Lung (tissue), 12 donors: Measurements from ENCODE around the gene GDF7. TPM values are rescaled to one million over a fixed set of nuclear protein-coding genes. Genes with fewer than 3 reads are reported as not detected.

Experiments
- ATAC-seq: fragments of 200-7000 bp; cut with Tn5 transposase; one replicate; pipeline ENCODE4 v1.9.1; 2020; ENCODE audit warnings: moderate number of reproducible peaks; ENCODE audit not compliant: insufficient read depth, low FRiP score
- DNase-seq, 3 donors: peaks; one replicate each; pipeline ENCODE4 v3.0.0-alpha.2; 2013 to 2017
- H3K27ac ChIP-seq, 2 donors: one replicate each; pipeline ENCODE4 v1.5.1; 2013; ENCODE audit warnings: mild to moderate bottlenecking in 2 of 2, moderate library complexity in 2 of 2, control low read depth in 1 of 2, inconsistent platforms in 1 of 2, low read depth in 1 of 2, low read length in 1 of 2
- H3K27me3 ChIP-seq, 3 donors: one replicate each; pipeline ENCODE4 v1.5.1; 2013; ENCODE audit warnings: low read length in 2 of 3; ENCODE audit not compliant: control insufficient read depth in 3 of 3, insufficient read depth in 3 of 3
- H3K36me3 ChIP-seq, 4 donors: one replicate each; pipeline ENCODE4 v1.5.1; 2013; ENCODE audit warnings: low read length in 4 of 4, mild to moderate bottlenecking in 1 of 4, moderate library complexity in 1 of 4; ENCODE audit not compliant: control insufficient read depth in 4 of 4, insufficient read depth in 4 of 4
- H3K4me1 ChIP-seq, 5 donors: one replicate each; pipeline ENCODE4 v1.5.1; 2013; ENCODE audit warnings: low read length in 5 of 5, mild to moderate bottlenecking in 2 of 5, moderate library complexity in 1 of 5; ENCODE audit not compliant: control insufficient read depth in 5 of 5, insufficient read depth in 5 of 5
- H3K4me3 ChIP-seq: one replicate; pipeline ENCODE4 v1.5.1; 2013; ENCODE audit warnings: mild to moderate bottlenecking, control low read depth, moderate library complexity
- H3K9ac ChIP-seq, 2 donors: one replicate each; pipeline ENCODE4 v1.5.1; 2013; ENCODE audit warnings: low read length in 2 of 2, control low read depth in 1 of 2; ENCODE audit not compliant: insufficient read depth in 1 of 2
- H3K9me3 ChIP-seq, 4 donors: one replicate each; pipeline ENCODE4 v1.5.1; 2013; ENCODE audit warnings: low read length in 3 of 4, mild to moderate bottlenecking in 1 of 4, moderate library complexity in 1 of 4; ENCODE audit not compliant: control insufficient read depth in 4 of 4, insufficient read depth in 3 of 4
- CTCF ChIP-seq: IDR thresholded peaks from 2 replicates; pipeline ENCODE4 v1.5.1; 2012; ENCODE audit warnings: mild to moderate bottlenecking; ENCODE audit errors: control extremely low read depth, extremely low read depth
- WGBS, 2 donors: extraction: QIAGEN DNeasy Blood & Tissue Kit; methylation state at CpG; one replicate each; pipeline ENCODE4 v1.1.7; 2013; 5-methylcytosine and 5-hydroxymethylcytosine counted together
- polyA plus RNA-seq, 2 donors: library from polyadenylated mRNA; stranded (reverse); fragments of 200-250 nt; gene quantifications; one replicate each; pipeline ENCODE4 v1.2.1, GENCODE V29; 2013
- total RNA-seq, 2 donors: library from RNA; depleted of rRNA in 1 of 2; stranded (reverse); fragments of >200 nt in 1 of 2; gene quantifications; one replicate each; pipeline ENCODE4 v1.2.1, GENCODE V29; 2014 to 2021
- donor health status: control.
- donor health status: control.
- donor health status: Bipolar disorder and iron deficiency.
- donor health status: healthy.
- donor health status: DM: yes; HTN: yes; CAD: no.

The GDF7 gene
- total and polyA plus RNA-seq, 4 donors: 0.10 to 0.54 (median 0.31) TPM

DNA sequence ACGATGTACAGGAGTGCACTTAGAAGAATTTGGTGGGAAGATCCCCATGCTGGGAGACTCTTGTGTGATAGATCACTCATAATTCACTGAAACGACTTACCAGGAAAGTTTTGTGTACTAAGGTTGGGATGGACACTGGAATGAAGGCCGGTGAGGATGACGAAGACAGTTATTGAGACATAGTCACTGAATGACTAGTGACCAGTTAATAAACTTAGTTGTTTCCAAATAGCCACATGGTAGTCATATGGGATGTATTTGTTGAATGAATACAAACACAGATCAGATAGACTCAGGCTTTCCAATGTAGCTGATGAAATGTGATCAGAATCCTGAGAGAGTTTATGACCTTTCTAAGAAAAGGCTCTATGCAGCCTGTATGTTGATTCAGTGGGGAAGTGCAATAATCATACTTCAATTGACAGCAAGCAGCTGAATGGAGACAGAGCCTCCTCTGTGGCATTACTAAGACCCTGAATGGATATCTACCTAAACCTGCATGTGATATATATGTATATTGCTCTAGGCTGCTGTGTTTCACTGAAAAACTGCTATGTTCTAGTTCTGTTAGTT is 20.4 kb downstream of the GDF7 start:
- Histone ChIP-seq H3K27me3 (no peaks in the 10 kb centered on the region), H3K4me1 (peaks cover 0 to 14% (median 2%) of the 10 kb centered on the region in 5 donors), H3K4me3 (no peak overlapping the region), H3K27ac (no peak overlapping the region), H3K9me3 (no peaks in the 10 kb centered on the region), H3K36me3 (peaks cover 0 to 12% (median 6%) of the 10 kb centered on the region in 4 donors), H3K9ac (no peak overlapping the region)
- no peak for TF ChIP-seq CTCF
- ATAC-seq (no peak), DNase-seq (no peak)
- 91 to 96% methylated on average over 4 of the region's 4 CpGs for WGBS, 2 donors

DNA sequence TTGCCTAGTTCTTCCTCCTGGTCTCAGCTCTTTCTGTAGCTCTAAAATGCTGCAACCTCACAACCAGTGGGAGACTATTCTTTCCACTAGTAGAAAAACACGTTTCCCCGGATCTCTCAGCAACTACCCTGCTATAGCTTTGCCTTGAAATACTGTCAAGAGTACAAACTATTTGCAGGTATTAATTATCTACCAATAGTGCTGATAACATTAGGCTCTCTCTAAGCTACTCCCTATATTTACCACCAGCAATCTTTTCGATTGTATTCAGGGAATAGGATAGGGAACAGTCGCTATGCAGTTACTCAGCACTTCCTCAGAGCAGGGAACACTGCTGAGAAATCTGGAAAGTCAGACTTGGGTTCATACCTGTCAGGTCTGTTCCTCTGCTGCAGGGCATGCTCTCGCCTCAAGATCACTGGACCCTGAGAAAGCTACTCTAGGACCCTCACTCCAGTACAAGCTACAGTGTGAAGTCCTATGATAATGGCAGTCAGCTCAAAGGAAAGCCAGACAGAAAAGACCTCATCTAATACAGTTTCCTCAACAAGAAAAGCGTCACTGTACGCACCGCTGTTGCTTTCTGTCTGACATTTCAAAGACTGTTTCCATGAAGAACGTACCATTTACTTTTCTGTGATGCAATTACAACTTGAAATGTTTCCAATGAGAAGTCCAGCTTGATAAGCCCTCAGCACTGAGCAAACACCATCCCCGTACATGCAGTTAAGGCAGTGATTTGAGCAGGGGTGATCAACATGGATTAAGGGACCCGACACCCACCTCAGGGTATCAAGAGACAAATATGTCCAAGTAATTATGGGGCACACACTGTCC is 22.7 kb downstream of the GDF7 start:
- Histone ChIP-seq H3K36me3 (peaks cover 3 to 7% (median 6%) of the 10 kb centered on the region in 4 donors), H3K27ac (peak overlapping the region in 1 of 2 donors; percentile 56), H3K9ac (no peak overlapping the region), H3K27me3 (no peaks in the 10 kb centered on the region), H3K4me3 (no peak overlapping the region), H3K9me3 (no peaks in the 10 kb centered on the region), H3K4me1 (peaks cover 0 to 26% (median 2%) of the 10 kb centered on the region in 5 donors)
- peak in 1 of 3 donors; percentile 71 for DNase-seq
- WGBS, 2 donors: 71 to 84% methylated on average over 11 of the region's 11 CpGs
- TF ChIP-seq CTCF: no peak
- no peak for ATAC-seq

DNA sequence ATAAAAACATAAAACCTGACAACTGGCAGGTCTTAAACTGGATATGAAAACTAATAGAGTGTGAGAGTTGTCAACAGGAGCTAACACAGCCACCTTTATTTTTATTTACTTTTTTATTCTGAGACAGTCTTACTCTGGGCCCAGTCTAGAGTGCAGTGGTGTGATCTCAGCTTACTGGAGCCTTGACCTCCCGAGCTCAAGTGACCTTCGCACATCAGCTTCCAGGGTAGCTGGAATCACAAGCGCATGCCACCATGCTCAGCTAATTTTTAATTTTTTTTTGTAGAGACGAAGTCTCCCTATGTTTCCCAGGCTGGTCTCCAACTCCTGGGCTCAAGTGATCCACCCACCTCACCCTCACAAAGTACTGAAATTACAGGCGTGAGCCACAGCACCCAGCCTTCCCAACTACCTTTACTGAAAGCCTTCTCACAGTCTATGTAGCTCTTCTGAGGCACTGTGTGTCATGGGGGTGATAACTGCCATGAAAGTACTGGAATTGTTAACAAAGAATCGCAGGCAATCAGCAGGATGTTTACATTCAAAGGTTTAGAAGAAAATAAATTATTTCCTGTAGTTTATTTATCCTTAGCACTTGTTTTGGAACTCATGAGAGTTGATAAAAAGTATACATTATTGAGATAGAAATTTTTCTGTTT is 24.3 kb downstream of the GDF7 start:
- no peak overlapping the region for H3K9ac ChIP-seq
- peaks cover 2 to 9% (median 5%) of the 10 kb centered on the region in 4 donors for H3K36me3 ChIP-seq
- DNase-seq (peak in 2 of 3 donors; percentile 46 to 55), ATAC-seq (no peak)
- H3K9me3 ChIP-seq: no peaks in the 10 kb centered on the region
- 79 to 82% methylated on average over 6 of the region's 6 CpGs for WGBS, 2 donors
- H3K4me3 ChIP-seq: no peak overlapping the region
- peaks cover 0 to 31% (median 2%) of the 10 kb centered on the region in 5 donors for H3K4me1 ChIP-seq
- H3K27me3 ChIP-seq: no peaks in the 10 kb centered on the region
- no peak for TF ChIP-seq CTCF
- no peak overlapping the region for H3K27ac ChIP-seq
